GM23338 (cell line): ENCODE measurements around the gene CHN2. TPM values are rescaled to one million over a fixed set of nuclear protein-coding genes. Genes with fewer than 3 reads are reported as not detected.

Experiments used
- ATAC-seq: fragments of 200-7000 bp; cut with Tn5 transposase; 3 replicates; pipeline ENCODE4 v1.9.1; 2020
- DNase-seq: peaks from one replicate; pipeline ENCODE4 v3.0.0-alpha.2; 2015; ENCODE audit warnings: low spot score
- H2AFZ ChIP-seq: fragments of 200-600 bp; sonication (generic); 2 replicates; pipeline ENCODE4 v1.8.0; 2016; ENCODE audit warnings: antibody characterized with exemption, mild to moderate bottlenecking, moderate library complexity
- H3F3A ChIP-seq: fragments of 200-600 bp; sonication (generic); replicated peaks from 2 replicates; pipeline ENCODE4 v1.8.0; 2017; ENCODE audit warnings: antibody characterized with exemption, mixed run types, low read depth
- H3K27ac ChIP-seq: fragments of 200-600 bp; sonication (generic); 2 replicates; pipeline ENCODE4 v1.6.1; 2016; ENCODE audit warnings: low read depth
- H3K27me3 ChIP-seq: fragments of 200-600 bp; sonication (generic); 2 replicates; pipeline ENCODE4 v1.8.0; 2016; ENCODE audit warnings: mild to moderate bottlenecking, mixed run types, moderate library complexity; ENCODE audit not compliant: insufficient read depth
- H3K36me3 ChIP-seq: fragments of 200-600 bp; sonication (generic); 2 replicates; pipeline ENCODE4 v1.8.0; 2016; ENCODE audit warnings: mild to moderate bottlenecking; ENCODE audit not compliant: insufficient read depth
- H3K4me1 ChIP-seq: fragments of 200-600 bp; sonication (generic); 2 replicates; pipeline ENCODE4 v1.8.0; 2016; ENCODE audit warnings: mild to moderate bottlenecking, moderate library complexity; ENCODE audit not compliant: insufficient read depth
- H3K4me2 ChIP-seq: fragments of 200-600 bp; sonication (generic); 2 replicates; pipeline ENCODE4 v1.7.1; 2017; ENCODE audit warnings: mixed run types
- H3K4me3 ChIP-seq: fragments of 200-600 bp; sonication (generic); 2 replicates; pipeline ENCODE4 v1.6.1; 2016; ENCODE audit warnings: mixed run types
- H3K79me2 ChIP-seq: fragments of 200-600 bp; sonication (generic); replicated peaks from 2 replicates; pipeline ENCODE4 v1.8.0; 2017; ENCODE audit warnings: mild to moderate bottlenecking; ENCODE audit not compliant: insufficient read depth
- H3K9me2 ChIP-seq: fragments of 200-600 bp; sonication (generic); 2 replicates; pipeline ENCODE4 v1.8.0; 2017; ENCODE audit not compliant: insufficient read depth
- H4K20me1 ChIP-seq: fragments of 200-600 bp; sonication (generic); replicated peaks from 2 replicates; pipeline ENCODE4 v1.8.0; 2017; ENCODE audit warnings: mild to moderate bottlenecking; ENCODE audit not compliant: insufficient read depth
- H3K27ac Mint-ChIP-seq: 2 replicates; pipeline ENCODE4 v1.8.0; 2020; ENCODE audit warnings: inconsistent platforms, mild to moderate bottlenecking, moderate library complexity, mixed read lengths
- H3K27me3 Mint-ChIP-seq: 3 replicates; pipeline ENCODE4 v1.8.0; 2022; ENCODE audit warnings: low read depth, mild to moderate bottlenecking, moderate library complexity, mixed read lengths, inconsistent platforms; ENCODE audit not compliant: insufficient read depth, poor library complexity
- H3K36me3 Mint-ChIP-seq: 3 replicates; pipeline ENCODE4 v1.8.0; 2021; ENCODE audit warnings: low read depth, mild to moderate bottlenecking, inconsistent platforms, moderate library complexity, mixed read lengths
- H3K4me1 Mint-ChIP-seq: 3 replicates; pipeline ENCODE4 v1.8.0; 2020; ENCODE audit warnings: mild to moderate bottlenecking, inconsistent platforms, mixed read lengths
- H3K4me3 Mint-ChIP-seq: 3 replicates; pipeline ENCODE4 v1.8.0; 2021; ENCODE audit warnings: moderate library complexity, mild to moderate bottlenecking, inconsistent platforms, mixed read lengths
- H3K9me3 Mint-ChIP-seq: 3 replicates; pipeline ENCODE4 v1.8.0; 2020; ENCODE audit warnings: moderate library complexity, mild to moderate bottlenecking, inconsistent platforms, mixed read lengths
- CREB1 ChIP-seq: fragments of 250-450 bp; sonication (Bioruptor Pico); IDR thresholded peaks from 2 replicates; pipeline ENCODE4 v1.5.0; 2020; ENCODE audit warnings: low read depth, mild to moderate bottlenecking, moderate library complexity
- CTCF ChIP-seq, 2 experiments: fragments of 200-600 bp in 1 of 2; sonication (generic) in 1 of 2; conservative IDR thresholded peaks; 2 replicates each; pipeline versions ENCODE4 v1.5.1 to v1.6.1; 2016 to 2017; ENCODE audit warnings: antibody characterized with exemption in 2 of 2, low read depth in 2 of 2, mild to moderate bottlenecking in 2 of 2, moderate library complexity in 1 of 2
- ETS1 ChIP-seq: IDR thresholded peaks from 2 replicates; pipeline ENCODE4 v1.6.1; 2016; ENCODE audit warnings: antibody characterized with exemption
- EZH2 ChIP-seq: fragments of 200-600 bp; sonication (generic); IDR thresholded peaks from one replicate; pipeline ENCODE4 v1.8.0; 2017; ENCODE audit warnings: antibody characterized with exemption, mild to moderate bottlenecking, low read depth; ENCODE audit not compliant: unreplicated experiment
- EZH2phosphoT487 ChIP-seq: fragments of 200-600 bp; sonication (generic); IDR thresholded peaks from one replicate; pipeline ENCODE4 v1.8.1; 2018; ENCODE audit warnings: antibody characterized with exemption; ENCODE audit not compliant: unreplicated experiment
- JUNB ChIP-seq: IDR thresholded peaks from one replicate; pipeline ENCODE4 v1.6.1; 2016; ENCODE audit warnings: antibody characterized with exemption; ENCODE audit not compliant: unreplicated experiment
- NANOG ChIP-seq: IDR thresholded peaks from 2 replicates; pipeline ENCODE4 v1.6.1; 2016; ENCODE audit warnings: antibody characterized with exemption, borderline replicate concordance
- POLR2AphosphoS5 ChIP-seq: IDR thresholded peaks from 2 replicates; pipeline ENCODE4 v1.6.1; 2016; ENCODE audit warnings: antibody characterized with exemption, low read depth
- STAT1 ChIP-seq: IDR thresholded peaks from one replicate; pipeline ENCODE4 v1.6.1; 2016; ENCODE audit warnings: antibody characterized with exemption; ENCODE audit not compliant: unreplicated experiment
- ZNF114 ChIP-seq: fragments of 250-450 bp; sonication (Bioruptor Pico); IDR thresholded peaks from 2 replicates; pipeline ENCODE4 v1.5.0; 2020; ENCODE audit warnings: mild to moderate bottlenecking, moderate library complexity
- ZNF331 ChIP-seq: fragments of 250-450 bp; sonication (Bioruptor Pico); IDR thresholded peaks from 2 replicates; pipeline ENCODE4 v1.5.0; 2020; ENCODE audit warnings: low read depth, mild to moderate bottlenecking, moderate library complexity
- ZNF462 ChIP-seq: fragments of 250-450 bp; sonication (Bioruptor Pico); IDR thresholded peaks from 2 replicates; pipeline ENCODE4 v1.5.0; 2020; ENCODE audit warnings: mild to moderate bottlenecking, moderate library complexity
- polyA plus RNA-seq: library from polyadenylated mRNA; unstranded; fragments of >200 nt; fragmentation: Nextera tagmentation; extraction: Ambion mirVana; gene quantifications from 2 replicates; pipeline ENCODE4 v1.2.1, GENCODE V29; 2016
- total RNA-seq: library from RNA; depleted of rRNA; stranded (reverse); fragments of >200 nt; shearing (Covaris generic); gene quantifications from 2 replicates; pipeline ENCODE4 v1.2.3, GENCODE V29; 2014

Gene CHN2
- total and polyA plus RNA-seq, 2 experiments from 2014 or later = 6.1 to 7.5 TPM

GRCh38 chr7:29363636-29364425 lies 169.3 kb downstream of the CHN2 start (continued):
- TF ChIP-seq ZNF114 (CRISPR knock-in tag) (no peak), POLR2AphosphoS5 (no peak), CTCF (conservative IDR thresholded peaks at IDR 0.05; ENCODE audit: low read depth in 2 of 2) (no peak)

- Mint-ChIP-seq H3K9me3 (no peaks in the 10 kb centered on the region), H3K36me3 (no peaks in the 10 kb centered on the region), H3K27me3 (no peaks in the 10 kb centered on the region), H3K4me1 (peaks cover 10% of the 10 kb centered on the region; the same call in 2 of the 3 replicates), H3K4me3 (no peak overlapping the region), H3K27ac (no peak overlapping the region)
- Histone ChIP-seq H3K27ac (no peak overlapping the region), H3K4me1 (peaks cover 14% of the 10 kb centered on the region), H3K27me3 (no peaks in the 10 kb centered on the region), H3K36me3 (no peaks in the 10 kb centered on the region), H3K4me2 (no peak overlapping the region), H2AFZ (no peak overlapping the region), H3F3A (no peaks in the 10 kb centered on the region), H3K4me3 (no peak overlapping the region), H3K79me2 (no peaks in the 10 kb centered on the region), H3K9me2 (peaks cover 10% of the 10 kb centered on the region; the same call in 1 of the 2 replicates), H4K20me1 (no peaks in the 10 kb centered on the region)
- ATAC-seq (no peak), DNase-seq (no peak)
- TF ChIP-seq EZH2phosphoT487 (no peak), CREB1 (no peak), ZNF331 (CRISPR knock-in tag) (no peak), ZNF114 (CRISPR knock-in tag) (no peak), NANOG (no peak), STAT1 (no peak), EZH2 (no peak), JUNB (no peak), CTCF (conservative IDR thresholded peaks at IDR 0.05; ENCODE audit: low read depth in 2 of 2) (no peak), ETS1 (no peak), POLR2AphosphoS5 (no peak), ZNF462 (CRISPR knock-in tag) (no peak)
Observed at GRCh38 chr7:29364661-29365060, 170.1 kb downstream of the CHN2 start.
